ENCODE measurements around the gene CEP104.

Gene CEP104

GRCh38 chr1:3777647-3778589, 79.1 kb downstream of the CEP104 start:
- no peak for DNase-seq (ENCODE audit: low spot score)

DNA sequence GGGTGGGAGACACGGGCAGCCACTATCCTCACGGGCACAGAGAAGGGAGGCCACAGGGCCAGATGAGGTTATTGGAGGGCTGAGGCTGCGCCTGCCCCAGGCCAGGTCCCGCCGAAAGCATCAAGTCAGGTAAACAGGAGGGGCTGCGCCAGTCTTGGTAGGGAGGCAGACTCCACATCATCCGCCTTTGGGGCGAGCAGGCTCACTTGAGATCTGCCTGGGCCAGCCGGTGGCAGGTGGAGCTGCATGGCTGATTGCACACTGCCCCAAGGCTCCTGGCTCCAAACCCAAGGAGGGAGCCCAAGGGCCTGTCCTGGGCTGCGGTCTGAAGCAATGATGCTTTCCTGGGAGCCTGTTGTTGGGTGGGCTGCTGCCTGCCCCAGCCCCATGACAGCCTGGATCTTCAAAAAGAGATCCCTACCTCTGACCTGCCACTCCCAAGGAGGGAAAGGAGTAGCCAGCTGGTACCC, 79.9 kb downstream of the CEP104 start:
- DNase-seq (ENCODE audit: low spot score): no peak

- no peak for DNase-seq (ENCODE audit: low spot score)
Observed at GRCh38 chr1:3776231-3776961, 80.6 kb downstream of the CEP104 start.

DNA sequence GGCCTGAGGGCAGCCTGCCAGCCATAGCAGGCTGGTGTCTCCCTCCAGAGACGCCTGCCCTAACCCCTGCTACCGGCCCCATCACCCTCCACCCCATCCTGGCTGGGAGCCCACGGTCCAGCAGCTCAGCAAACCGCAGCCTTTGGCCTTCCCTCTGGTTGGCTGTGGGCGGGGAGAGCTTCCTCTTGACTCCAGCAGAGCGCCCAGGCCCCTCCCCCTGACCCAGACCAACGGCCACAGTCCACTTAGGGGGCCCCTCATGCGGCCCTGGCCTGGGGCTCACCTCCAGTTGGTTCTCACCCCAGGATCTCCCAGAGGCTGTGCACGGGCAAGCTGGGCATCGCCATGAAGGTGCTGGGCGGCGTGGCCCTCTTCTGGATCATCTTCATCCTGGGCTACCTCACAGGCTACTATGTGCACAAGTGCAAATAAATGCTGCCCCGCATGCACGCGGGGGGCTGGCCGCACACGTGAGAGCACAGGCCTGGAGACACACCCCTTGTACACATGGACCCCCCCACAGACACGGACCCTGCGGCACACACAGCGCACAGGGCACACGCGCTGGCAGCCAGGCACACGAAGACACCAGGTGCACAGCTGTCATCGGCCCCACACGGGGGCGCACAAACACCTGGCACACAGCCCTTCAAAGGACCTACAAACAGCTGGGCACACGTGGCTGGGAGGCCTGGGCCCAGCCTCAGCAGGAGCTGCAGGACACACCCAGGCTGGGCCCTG, 81.4 kb downstream of the CEP104 start:
- DNase-seq (ENCODE audit: low spot score): peak; percentile 50

DNA sequence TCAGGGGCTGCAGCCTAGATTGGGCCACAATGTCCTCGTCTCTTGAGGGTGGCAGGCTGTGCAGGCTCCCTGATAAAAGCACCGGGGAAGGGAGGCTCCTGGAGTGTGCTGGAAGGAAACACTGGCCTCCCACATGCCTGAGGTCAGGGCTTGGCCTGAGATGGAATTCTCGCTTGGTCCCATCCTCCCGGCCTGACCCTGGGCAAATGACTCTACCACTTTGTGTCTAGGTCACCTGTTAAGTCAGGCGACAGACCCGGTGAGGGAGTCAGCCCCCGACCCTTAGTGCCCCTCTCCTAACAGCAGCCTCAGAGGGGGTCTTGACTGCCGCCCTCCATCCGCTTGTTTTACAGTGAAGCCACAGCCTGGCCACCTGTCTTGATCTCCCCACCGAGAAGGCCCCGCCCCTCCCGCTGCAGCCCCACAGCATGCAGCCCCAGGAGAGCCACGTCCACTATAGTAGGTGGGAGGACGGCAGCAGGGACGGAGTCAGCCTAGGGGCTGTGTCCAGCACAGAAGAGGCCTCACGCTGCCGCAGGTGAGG, 82.0 kb downstream of the CEP104 start:
- no peak for DNase-seq (ENCODE audit: low spot score)

DNA sequence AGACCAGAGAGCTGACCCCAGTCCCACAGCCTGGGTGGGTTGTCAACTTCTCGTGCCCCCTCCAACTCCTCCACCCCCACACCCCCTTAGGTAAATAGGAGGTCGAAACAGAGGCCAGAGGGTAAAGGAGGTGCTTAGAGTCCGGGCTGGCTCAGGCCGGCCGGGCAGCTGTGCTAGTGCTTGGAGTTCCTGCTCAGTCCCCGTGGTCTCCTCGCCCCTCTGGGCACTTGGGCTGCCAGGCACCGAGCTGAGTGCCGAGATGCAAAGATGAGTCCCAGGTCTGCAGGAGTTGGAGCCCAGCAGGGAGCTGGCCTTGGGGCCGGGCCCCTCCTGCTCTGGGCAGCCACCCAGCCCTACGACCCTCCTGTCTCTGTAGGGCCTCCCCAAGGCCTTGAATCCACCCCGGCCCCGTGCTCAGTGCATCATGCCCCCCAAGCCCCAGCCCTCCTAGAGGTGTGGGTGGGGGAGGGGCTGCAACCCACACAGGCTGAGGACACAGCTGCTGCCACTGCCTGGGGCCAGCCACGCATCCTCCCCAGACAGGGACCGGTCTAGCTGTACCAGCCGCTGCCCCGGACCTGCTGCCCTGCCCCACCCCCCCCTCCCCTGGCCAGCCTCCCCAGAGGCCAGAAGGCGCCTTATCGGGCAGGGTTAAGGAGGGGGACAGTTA, 82.6 kb downstream of the CEP104 start:
- DNase-seq (ENCODE audit: low spot score): no peak

DNA sequence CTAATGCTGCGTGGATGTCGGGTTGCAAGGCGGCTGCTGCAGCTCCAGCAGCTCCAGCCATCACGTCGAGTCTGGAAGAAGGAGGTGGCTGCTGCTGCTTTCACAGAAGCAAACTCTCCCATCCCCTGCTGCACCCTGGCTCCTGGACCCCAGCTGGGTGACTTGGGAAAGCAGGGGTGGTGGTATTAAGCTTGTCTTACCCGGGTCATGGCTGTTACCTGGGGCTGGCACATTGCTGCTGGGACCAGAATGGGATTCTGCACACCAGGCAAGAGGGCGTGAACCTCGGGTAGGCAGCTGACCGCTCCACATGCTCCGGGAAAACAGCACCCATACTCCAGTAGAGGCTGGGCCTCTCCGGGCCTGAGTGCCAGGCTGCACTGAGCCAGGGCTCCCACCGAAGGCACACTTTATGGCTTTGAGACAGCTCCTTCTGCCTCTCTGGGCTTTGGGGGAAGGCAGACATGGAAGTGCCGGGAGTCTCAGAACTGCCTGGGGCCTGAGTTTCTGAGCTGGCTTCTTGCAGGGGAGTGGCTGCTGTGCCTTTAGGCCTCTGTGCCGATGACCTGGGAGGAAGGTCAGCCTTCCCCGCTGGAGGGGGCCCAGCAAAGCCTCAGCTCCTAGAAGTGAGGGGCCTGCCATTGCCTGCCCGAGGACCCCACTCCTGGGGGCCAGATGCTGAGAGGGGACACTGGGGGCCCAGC, 83.3 kb downstream of the CEP104 start:
- DNase-seq (ENCODE audit: low spot score): no peak

GRCh38 chr1:3772715-3773571, 84.1 kb downstream of the CEP104 start, which contains the start of gene SMIM1:
TSS of gene SMIM1 (plus strand) at chr1:3772749. CDS start at chr1:3775374, 2,625 bp downstream.
- no peak for DNase-seq (ENCODE audit: low spot score)

GRCh38 chr1:3772027-3772714, 84.8 kb downstream of the CEP104 start:
- DNase-seq (ENCODE audit: low spot score): peak; percentile 90

DNA sequence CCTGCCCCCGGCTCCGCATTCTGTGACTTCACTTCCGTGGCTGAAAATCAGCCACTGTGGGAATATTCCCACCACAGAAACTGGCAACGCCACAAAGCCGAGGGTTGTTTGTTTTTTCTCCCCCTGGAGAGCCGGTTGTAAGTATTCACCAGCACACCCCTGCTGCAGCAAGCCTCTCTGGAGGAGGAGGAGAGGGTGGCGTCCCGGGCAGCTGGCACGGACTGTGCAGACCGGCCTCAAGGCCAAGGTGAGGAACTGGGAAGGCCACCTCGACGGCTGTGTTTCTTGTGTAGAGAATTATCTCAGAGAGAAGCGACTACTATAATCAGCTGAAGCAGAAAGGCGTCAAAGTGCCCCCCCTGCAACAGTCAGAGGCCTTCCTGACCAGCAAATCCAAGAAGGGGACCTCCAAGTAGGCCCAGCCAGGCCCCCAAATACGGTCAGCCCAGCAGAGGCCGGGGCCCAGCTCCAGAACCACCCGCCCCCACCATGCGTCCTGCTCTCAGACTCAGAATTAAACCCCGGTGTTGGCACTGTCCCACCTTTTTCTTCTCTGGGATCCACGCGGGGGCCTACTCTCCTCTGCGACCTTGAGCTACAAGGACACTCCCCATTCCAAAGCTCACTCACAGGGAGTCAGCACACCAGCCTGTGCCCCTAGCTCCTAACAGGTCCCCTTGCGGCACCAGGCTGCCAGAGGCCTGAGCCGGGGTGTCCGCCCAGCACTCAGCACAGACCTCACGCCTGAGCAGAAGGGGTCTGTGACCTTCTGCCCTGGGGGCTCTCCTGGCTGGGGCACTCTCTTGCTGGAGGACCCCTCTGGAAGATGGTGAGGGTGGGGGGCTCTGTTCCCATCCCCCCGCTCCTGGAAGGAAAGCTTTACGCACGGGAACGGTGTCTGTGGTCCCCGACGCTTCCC, 85.6 kb downstream of the CEP104 start:
- no peak for DNase-seq (ENCODE audit: low spot score)

GRCh38 chr1:3770047-3770765, 86.8 kb downstream of the CEP104 start:
- no peak for DNase-seq (ENCODE audit: low spot score)

GRCh38 chr1:3768811-3769390, 88.1 kb downstream of the CEP104 start:
- DNase-seq (ENCODE audit: low spot score): no peak

- no peak for DNase-seq (ENCODE audit: low spot score)
Observed at GRCh38 chr1:3767328-3767925, 89.6 kb downstream of the CEP104 start.

DNA sequence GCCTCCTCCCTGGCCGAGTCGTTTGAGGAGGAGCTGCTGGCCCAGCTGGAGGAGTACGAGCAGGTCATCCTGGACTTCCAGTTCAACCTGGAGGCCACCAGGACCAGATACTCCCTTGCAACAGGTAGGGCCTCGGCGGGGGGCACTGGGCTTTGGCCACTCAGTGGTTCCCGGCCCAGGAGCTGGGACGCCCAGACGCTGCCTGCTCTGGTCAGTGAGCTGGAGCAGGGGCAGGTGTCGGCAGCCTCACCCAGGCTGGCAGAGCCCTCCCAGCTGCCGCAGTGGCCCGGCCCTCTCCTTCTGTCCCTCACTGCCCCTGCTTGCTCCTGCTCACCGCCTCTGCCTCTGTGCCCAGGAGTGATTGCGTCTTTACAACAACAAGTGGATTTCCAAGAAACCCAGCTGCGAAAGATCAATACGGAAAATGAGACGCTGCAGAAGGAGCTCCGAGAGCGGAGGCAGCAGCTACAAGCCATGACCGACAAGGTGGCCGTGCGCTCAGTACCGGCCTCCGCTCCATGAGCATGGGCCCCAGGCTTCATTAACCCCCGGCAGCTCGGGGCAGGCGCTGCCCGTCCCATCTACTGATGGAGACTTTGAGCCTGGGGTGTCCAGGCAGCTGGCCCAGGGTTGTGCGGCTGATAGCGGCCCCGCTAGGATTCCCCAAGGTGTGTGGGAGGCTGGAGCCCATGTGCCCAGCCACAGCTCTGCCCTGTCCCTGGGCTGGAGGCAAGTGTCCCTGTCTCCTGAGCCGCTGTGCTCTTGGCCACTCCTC, 93.5 kb downstream of the CEP104 start:
- DNase-seq (ENCODE audit: low spot score): no peak

DNA sequence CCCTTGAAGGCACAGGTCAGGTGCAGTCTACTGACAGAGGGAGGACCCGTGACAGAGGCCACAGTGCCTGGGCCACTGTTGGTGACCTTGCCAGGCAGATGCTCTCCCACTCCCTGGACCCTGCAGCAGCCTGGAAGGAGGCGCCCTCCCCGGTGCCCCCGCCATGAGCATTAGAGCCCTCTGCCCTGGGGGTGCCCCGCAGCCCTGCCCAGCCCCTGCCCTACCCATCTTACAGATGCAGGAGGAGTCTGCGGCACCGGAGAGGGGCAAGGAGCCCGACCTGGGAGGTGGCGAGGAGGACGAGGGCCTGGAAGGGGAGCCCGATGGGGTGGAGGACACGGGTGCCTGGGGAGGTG, 94.2 kb downstream of the CEP104 start:
- no peak for DNase-seq (ENCODE audit: low spot score)
